Left lobe of liver (tissue), 2 donors: ENCODE results near the gene MLF2. TPM values are rescaled to one million over a fixed set of nuclear protein-coding genes. Genes with fewer than 3 reads are reported as not detected.
A peak's percentile ranks its signal among the peaks of the same experiment; 100 is the strongest.
"Not testable (repeated sequence)": the region's sequence is repeated elsewhere in the genome, so short reads cannot be mapped to it uniquely, and the experiment has no call there.

Experiments
- ATAC-seq: fragments of 200-7000 bp; cut with Tn5 transposase; one replicate; pipeline ENCODE4 v1.9.1; 2020; ENCODE audit warnings: mild to moderate bottlenecking, moderate library complexity
- DNase-seq: peaks from one replicate; pipeline ENCODE4 v3.0.0-alpha.2; 2020; ENCODE audit warnings: low spot score
- total RNA-seq: library from RNA; stranded (reverse); gene quantifications from one replicate; pipeline ENCODE4 v1.2.1, GENCODE V29; 2021
- donor health status: DM: no; HTN: no; CAD: no; lungs with moderate emphysema.
- donor health status: DM: no; HTN: yes; CAD: no.

The MLF2 gene
- total RNA-seq, 1 donor from 2014 or later: 133 TPM

GRCh38 chr12:6735448-6736191 is 17.3 kb downstream of the MLF2 start:
- ATAC-seq (peak; percentile 99), DNase-seq (peak; percentile 81)

GRCh38 chr12:6734506-6735387 is 18.2 kb downstream of the MLF2 start:
- DNase-seq (no peak), ATAC-seq (no peak)

GRCh38 chr12:6730169-6730568 is 22.8 kb downstream of the MLF2 start:
- ATAC-seq: no peak
- DNase-seq: no peak

- DNase-seq (no peak), ATAC-seq (no peak)
These were observed 23.8 kb downstream of the MLF2 start for GRCh38 chr12:6729186-6729585.

- DNase-seq: no peak
- no peak for ATAC-seq
These were observed 27.6 kb downstream of the MLF2 start for GRCh38 chr12:6725350-6725749.

- ATAC-seq (peak; percentile 5), DNase-seq (no peak)
These were observed 28.5 kb downstream of the MLF2 start for GRCh38 chr12:6724409-6724797.

- DNase-seq (peak; percentile 99), ATAC-seq (peak; percentile 98)
These were observed 29.1 kb downstream of the MLF2 start, which contains the start of gene COPS7A for GRCh38 chr12:6723607-6724408. Gene COPS7A (plus strand): TSS chr12:6724046. CDS start chr12:6724657, 611 bp downstream.

GRCh38 chr12:6722863-6723262 is 30.1 kb downstream of the MLF2 start:
- ATAC-seq: no peak
- DNase-seq: no peak

- no peak for DNase-seq
- no peak for ATAC-seq
These were observed 36.0 kb downstream of the MLF2 start for GRCh38 chr12:6716874-6717437.

- not testable (repeated sequence) for DNase-seq, ATAC-seq
These were observed 36.7 kb downstream of the MLF2 start for GRCh38 chr12:6716031-6716873.

GRCh38 chr12:6708960-6709394 is 44.0 kb downstream of the MLF2 start:
- ATAC-seq: no peak

GRCh38 chr12:6708351-6708750 is 44.6 kb downstream of the MLF2 start:
- not testable (repeated sequence) for DNase-seq, ATAC-seq

More at GRCh38 chr12:6708960-6709394, 44.0 kb downstream of the MLF2 start:
- DNase-seq: no peak

- DNase-seq (no peak), ATAC-seq (no peak)
These were observed 49.3 kb downstream of the MLF2 start for GRCh38 chr12:6703631-6704030.

GRCh38 chr12:6701078-6701768 is 51.7 kb downstream of the MLF2 start:
- ATAC-seq (no peak), DNase-seq (no peak)

GRCh38 chr12:6700646-6701051 is 52.3 kb downstream of the MLF2 start, which contains the start of gene PIANP:
Gene PIANP (minus strand): TSS chr12:6700815. CDS start chr12:6698061, 2,754 bp downstream.
- no peak for DNase-seq
- ATAC-seq: peak; percentile 60

- ATAC-seq (no peak), DNase-seq (no peak)
These were observed 52.8 kb downstream of the MLF2 start for GRCh38 chr12:6699989-6700645.

GRCh38 chr12:6699259-6699988 is 53.5 kb downstream of the MLF2 start:
- DNase-seq: no peak

More at GRCh38 chr12:6699259-6699988, 53.5 kb downstream of the MLF2 start:
- ATAC-seq: no peak
